DMS79 treated with DMSO at 0.1 percent for 48 hours (cell line): ENCODE measurements around the gene ETV4.

Source experiments
- DNase-seq: peaks from one replicate; lab custom pipeline; 2025; lab: John Stamatoyannopoulos, UW

ETV4 gene

DNA sequence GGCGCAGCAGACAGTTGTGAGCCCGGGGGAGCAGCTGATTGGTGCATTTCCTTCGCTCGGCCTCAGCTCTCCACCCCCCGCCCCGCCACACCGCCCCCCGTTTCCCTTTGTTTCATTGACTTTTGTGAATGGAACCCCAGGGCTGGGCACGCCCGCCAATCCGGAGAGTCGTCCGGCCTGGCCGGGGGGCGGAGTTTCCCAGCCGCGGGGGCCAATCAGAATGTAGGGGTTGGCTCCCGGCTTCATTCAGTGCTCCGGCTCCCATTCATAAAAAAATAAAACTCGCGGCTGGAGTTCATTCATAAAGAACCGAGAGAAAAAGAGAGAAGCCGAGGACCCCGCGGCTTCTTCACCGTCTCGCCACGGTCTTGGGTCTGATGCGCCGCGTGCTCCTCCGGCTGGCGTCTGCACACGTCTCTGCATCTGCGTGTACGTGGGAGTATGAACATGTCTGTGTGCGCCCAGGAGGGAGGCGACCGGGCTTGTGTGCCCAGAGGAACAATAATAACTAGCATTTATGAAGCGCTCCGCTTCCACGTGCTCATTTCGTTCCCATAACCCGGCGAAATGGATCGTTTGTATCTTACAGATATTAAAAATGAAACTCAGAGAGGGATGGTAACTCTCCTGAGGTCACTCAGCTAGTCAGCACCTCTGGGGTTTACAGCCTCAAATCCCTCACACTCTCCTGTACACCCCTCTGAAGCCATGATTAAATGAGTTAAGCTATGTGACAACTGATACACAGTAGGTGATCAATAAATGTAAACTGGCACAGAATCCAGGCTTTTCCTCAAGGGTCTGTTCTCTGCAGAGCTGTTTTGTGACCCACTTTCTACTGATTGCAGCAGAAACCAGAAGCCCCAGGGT, at the start of gene ETV4:
TSS of gene ETV4 (minus strand) at position 22 of the 870 bp plus-strand sequence. CDS start 723 bp downstream, outside the sequence.
- DNase-seq, result peak; percentile 80

DNA sequence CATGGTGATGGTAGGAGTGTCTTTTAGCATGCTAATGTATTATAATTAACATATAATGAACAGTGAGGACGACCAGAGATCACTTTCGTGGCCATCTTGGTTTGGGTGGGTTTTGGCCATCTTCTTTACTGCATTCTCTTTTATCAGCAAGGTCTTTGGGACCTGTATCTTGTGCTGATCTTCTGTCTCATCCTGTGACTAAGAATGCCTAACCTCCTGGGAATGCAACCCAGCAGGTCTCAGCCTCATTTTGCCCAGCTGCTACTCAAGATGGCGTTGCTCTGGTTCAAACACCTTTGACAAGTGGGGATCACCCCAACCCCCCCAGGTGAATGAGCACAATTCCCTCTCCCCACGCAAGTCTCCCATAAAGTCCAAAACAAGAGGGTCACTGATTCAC, 49.3 kb upstream of the ETV4 start:
- DNase-seq, result no peak

DNA sequence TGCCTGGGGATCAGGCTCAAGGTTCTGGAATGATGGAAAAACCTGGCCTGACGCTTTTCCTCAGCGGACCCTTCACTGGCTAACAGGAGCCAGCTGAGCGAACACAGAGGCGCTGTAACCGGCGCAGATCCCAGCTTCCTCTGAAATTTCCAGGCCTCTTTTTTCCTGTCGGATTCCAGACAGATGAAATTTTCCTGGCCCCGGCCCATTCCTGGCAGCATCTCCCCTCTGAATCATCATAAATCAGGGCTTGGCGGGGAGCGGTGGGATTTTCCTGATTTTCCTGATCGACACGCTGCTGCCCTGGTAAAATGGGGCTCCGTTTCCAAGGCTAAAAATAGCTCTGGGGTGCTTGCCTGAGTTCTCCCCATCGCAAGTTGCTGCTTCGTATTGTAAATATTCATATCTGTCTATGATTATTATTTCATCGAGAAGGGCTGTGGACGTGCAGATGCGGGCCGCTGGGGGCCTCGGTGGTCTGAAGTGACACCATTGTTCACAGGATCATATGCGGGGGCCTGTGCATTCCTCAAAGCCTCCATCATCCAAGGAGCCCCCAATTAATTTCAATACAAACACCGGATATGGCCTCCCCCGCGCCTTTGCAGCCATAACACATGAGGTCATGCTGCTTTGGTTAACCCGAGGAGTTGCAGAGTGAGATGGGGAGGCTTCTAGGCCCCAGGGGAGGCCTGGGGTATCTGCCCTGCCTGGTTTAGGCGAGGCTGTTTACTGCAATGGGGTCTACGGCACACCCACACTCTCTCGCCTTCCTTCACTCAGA, 45.8 kb upstream of the ETV4 start:
- DNase-seq, result no peak

DNA sequence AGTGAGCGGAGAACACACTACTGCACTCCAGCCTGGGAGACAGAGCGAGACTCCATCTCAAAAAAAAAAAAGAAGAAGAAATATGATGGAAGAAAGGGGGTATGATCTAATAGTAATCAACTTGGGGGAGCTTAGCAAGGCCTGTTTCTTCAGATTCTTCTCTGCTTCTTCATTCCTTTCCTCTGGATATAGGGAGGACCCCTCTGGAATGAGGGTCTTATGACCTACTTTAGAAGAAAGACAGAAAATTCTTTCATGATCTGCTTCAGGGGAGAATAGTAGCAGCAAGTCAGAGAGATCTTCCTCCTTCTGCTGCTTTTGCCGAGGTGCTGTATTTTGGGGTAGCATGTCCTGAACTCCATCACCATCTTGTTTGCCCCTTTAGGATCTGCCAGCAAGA, 44.9 kb upstream of the ETV4 start:
- no peak for DNase-seq

DNA sequence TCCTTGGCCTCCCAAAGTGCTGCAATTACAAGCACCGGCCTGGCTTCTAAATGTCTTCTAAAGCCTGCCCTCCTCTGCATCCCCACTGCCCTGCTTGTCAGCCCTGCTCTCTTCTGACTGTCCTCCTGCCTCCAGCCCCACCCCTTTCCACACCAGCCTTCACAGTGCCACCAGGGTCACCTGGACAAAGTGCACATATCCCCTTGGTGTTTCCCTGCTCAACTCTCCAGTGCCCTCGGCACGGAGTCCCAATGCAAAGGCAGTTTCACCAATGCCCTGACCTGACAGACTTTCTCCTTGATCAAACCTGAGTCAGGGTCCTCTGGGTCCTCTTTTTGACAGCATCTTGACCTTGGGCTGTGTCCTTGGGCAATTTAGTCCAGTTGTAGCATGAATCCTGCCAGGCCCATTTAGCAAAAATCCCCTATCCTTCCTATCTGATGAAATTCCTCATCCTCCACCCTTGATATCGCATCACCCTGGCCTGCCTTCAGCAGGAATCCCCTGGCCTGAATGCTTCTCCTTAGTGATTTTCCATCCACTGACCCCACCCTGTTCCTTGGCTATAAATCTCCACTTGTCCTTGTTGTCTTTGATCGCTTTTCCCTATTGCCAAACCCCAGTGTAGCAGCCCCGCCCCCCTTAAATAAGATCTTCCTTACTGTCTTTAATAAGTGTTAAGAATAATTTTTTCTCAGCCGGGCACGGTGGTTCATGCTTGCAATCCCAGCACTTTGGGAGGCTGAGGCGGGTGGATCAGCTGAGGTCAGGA, 42.7 kb upstream of the ETV4 start:
- DNase-seq, result no peak

DNA sequence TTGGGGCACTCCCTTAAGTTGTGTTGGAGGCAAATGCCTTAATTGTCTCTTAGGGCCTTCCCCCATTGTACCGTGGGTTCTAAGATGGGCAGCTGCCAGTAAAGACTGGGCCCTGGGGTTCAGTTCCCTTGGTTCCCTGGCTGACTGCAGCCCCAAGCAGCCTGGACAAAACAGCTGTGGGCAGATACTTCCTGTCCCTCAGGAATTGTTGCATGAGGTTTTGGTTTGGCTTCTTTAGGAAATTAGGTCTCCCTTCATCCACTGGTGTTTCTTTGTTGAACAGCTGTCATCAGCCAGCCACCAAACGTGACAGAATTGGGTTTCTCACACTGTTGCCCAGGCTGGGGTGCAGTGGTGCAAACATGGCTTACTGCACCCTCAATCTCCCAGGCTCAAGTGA, 42.0 kb upstream of the ETV4 start:
- no peak for DNase-seq

DNA sequence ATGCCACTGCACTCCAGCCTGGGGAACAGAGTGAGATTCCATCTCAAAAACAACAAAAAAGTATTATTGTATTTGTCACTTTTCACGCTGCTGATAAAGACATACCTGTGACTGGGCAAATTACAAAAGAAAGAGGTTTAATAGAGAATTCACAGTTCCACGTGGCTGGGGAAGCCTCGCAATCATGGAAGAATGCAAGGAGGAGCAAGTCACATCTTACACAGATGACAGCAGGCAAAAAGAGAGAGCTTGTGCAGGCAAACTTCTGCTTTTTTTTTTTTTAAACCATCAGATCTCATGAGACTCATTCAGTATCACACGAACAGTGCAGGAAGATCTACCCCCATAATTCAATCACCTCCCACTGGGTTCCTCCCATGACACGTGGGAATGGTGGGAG, 41.5 kb upstream of the ETV4 start:
- no peak for DNase-seq

DNA sequence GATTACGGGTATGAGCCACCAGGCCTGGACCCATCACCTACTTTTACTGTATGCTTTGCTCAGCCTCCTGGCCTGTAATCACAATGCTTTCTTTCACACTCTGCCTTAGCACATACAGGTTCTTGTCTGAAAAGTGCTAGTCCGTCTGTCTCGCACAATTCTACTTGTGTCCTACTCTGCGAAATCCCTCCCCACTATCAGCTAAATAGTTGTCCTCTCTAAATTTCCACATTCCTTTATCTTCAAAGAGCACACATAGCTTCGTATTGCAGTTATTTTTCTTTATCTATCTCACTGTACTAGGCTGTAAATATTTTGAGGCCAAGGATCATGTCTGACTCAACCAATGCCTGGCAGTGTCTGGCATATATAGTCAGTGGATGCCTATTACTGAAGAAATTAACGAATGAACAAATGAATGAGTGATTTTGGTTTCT, 38.5 kb upstream of the ETV4 start:
- DNase-seq, result no peak

DNA sequence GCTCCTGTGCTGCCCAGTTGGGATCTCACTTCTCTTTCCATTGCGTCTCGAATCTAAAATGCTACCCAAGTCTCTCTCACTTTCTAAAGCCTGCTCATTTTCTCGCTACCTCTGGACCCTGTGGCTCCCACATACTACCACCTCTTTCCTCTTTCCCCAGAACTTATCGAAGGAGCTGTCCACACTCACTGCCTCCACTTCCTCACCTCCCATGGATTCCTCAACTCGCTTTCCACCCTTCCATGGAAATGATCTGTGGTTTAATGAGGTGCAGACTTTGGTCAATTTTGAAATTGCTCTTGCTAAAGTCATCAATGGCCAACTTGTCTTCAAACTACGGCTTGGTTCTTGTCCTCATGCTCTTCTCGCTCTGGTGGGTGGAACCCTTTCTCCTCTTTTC, 37.2 kb upstream of the ETV4 start:
- no peak for DNase-seq

DNA sequence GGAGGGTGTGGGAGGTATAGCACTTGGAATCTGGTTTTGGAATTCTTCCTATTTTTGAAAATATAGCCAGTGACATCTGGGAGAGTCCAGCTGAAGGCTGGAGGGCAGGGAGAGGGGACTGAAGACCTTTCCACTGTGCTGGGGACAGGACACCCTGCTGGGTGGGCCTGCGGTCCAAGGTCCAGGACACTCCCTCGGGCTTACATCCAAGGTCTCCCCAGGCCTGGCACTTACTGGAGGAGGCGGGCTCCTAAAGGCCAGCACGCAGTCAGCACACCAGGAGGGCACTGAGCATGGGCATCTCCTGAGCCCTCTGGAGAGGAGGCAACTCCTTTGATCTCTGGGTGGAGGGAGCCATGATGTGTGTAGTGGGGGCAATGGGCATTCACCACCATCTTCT, 35.5 kb upstream of the ETV4 start:
- DNase-seq, result no peak

DNA sequence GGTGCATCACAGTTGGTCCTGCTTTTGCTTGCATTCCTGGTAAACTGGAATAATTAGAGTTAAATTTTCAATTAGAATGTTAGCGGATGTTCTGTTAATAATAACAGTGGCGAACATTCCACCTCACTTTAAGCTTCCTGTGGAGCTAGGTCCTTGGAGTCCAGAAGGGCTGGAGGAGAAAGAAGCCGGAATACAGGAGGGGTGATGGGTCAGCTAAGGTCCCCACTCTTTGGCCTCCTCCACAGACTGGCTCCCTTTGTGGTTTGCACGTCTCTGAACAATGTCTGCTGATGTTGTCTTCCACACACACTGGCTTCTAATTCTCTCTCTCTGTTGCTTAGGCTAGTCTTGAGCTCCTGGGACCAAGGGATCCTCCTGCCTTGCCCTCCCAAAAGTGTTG, 35.0 kb upstream of the ETV4 start:
- no peak for DNase-seq

DNA sequence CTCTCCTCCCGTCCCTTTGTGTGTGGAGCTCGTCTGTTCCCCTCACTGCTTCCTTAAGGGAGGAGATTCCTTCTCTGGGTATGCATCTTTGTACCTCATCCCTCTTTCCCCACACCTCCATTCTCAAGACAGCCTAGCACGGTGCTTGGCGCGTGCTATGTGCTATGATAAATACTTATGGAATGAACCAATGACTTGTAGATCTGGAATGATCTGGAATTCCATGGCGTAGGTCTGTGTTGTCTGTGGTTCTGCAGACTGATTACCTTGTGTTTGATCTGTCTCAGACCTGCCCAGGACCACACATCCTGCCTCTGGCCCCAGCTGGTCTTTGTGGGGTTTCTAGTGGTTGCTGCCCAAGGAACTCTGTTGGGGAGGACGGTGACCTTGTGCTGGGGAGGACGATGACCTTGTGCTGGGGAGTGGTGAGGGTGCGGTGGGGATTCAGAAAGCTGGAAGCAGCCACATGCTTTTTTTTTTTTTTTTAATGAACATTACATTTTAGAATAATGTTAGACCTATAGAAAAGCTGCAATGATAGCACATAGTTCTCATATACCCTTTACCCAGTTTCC, 33.5 kb upstream of the ETV4 start:
- no peak for DNase-seq

DNA sequence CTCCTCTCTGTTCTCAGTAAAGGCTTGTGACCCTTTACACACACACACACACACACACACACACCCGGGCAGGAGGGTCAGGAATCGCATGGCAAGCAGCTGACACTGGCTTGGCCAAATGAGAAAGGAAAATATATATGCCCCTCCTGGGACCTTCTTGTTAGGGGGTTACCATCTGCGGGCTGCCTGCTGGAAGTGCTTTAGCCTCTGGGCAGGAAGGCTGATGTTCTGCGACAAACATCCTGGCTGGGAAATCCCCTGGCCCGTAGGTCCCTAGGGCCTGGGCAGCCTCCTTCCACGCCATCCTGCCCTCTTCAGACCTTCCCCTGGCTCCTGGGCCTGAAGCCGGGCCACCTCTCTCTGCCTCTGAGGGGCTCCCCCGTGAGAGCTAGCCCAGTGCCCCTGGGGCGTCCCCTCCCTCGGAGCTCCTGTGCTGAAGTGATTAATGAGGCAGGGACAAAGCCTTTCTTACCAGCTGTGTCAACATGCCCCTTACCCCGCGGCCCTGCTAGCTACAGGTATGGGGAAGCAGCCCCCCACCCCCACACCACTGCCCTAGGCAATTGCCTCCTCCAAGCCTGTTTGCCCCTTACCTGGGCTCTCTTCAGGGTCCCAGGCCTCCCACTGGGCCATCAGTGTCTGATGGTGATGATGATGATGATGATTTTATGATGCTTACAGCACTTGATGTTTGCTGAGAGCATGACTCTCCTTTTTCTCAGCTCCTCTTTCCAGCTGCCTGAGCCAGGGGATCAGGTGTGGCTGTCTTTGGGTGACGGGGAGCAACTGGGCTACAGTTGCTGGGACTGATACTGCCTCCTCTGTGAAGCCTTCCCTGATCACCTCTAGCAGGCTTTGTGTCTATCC, 32.8 kb upstream of the ETV4 start:
- DNase-seq, result peak; percentile 62

DNA sequence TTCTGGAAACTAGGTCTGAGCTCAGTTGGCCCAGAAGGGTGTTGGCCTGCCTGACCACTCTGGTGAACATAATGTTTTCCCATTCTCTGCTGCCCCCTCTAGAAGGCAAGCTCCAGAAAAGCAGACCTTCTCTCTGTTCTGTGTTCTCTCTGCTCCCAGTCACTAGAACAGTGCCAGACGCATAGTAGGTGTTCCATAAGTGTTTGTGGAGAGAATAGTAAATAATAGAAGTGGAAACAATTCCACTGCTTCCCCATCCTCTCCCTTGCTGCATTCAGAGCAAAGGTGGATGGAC, 32.2 kb upstream of the ETV4 start:
- no peak for DNase-seq

DNA sequence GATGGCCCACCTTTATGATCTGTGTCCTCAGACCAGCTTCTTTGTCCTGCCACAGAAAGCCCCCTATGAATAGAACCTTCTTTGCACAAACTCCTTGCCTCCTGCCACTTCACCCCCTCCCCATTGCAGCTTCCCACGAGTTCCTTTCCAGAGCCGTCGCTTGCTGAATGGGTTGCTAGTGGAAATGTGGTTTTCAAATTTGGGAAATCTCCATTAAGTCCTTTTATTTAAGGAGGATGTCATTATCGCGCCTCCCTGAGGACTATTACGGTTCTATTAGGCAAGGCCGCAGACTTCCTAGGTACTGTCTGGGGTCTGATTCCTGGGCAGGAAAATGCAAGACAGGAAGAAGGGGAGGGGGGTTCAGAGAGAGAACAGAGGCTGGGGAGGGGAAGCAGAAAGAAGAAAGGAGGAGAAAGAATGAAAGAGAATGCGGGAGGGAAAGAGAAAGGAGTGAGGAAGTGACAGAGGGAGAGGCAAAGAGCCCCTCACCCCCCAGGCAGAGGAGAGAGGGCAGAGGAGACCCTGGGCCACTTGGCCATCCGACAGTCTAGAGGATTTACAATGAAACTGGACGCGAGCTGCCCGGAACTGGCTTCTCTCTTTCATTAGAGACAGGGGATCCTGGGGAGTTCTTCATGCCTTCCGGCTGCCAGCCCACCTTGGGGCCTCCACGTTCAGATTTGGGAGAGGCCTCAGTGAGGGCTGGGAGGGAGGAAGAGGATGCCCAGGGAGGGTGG, 31.7 kb upstream of the ETV4 start:
- DNase-seq, result peak; percentile 1

DNA sequence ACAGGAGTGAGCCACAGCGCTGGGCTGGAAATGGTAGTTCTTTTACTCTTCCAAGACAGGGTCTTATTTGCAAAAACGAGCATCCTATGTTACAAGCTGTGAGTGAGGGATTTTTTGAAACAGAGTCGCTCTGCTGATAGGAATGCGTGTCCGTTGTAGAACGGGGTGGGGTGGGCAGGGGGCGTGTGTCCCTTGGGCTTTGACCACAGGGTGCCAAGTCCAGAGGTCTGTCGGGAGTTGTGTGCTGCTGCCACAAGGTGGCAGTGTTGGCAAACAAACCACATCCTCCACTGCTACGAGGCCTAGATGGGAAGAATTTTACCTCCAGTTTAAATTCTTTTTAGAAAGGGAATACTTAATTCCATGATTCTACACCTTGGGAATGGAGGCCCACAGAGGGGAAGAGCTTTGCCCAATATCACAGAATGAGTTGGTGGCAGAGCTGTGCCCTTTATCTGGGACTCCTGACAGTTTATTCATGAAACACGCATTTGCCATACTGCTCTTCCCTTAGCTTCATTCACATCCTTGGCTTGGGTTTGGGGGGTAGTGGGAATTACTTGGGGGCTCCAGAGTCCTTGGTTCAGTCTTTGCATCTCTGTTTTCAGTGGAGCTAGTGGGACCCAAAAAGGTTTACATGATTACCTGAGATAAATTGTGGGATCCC, 30.6 kb upstream of the ETV4 start:
- DNase-seq, result peak; percentile 43

DNA sequence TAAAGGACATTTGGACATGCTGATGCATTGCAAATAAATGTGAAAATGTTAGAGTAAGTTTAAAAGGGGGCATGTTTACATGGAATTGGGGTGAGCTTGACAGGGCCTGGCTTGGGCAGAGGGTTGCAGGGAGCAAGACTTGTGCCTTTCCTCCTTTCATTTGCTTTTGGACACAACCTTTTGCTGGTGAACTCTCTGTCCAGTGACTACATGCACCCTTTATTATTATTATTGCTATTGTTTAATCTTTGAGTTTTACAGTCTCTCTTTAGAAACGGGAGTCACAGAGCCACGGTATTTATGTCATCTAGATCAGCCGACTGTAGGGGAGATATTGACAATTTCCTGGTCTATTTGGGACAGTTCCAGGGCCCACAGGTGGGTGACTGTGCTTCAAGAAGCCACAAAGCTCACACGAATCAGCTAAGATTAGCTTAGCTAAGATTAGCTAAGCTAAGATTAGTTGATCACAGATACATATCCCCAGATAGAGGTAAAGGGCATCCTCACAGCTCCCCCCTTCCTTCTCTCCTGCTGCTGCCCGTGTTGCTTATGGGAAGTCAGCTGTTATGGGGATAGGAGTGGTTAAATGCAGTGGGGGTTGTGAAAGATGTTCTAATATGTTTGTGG, 28.9 kb upstream of the ETV4 start:
- no peak for DNase-seq

DNA sequence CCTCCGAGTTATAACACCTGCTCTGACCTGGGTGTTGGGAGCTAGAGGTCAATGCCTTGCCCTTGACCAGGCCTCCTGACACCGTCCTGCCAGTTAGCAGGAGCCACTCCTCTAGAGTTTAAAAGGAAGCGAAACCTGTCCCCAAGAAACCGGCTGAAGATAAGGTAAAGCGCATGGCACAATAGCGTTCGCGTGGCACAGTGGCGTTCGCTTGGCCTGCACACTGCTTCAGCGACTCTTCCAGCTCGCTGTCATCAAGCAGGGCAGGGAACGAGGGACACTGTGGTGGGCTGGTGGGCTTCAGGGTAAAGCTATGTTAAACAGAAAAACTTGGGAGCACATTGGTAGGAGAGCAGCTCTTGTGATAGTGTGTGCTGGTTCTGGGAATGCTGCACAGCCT, 28.2 kb upstream of the ETV4 start:
- no peak for DNase-seq

DNA sequence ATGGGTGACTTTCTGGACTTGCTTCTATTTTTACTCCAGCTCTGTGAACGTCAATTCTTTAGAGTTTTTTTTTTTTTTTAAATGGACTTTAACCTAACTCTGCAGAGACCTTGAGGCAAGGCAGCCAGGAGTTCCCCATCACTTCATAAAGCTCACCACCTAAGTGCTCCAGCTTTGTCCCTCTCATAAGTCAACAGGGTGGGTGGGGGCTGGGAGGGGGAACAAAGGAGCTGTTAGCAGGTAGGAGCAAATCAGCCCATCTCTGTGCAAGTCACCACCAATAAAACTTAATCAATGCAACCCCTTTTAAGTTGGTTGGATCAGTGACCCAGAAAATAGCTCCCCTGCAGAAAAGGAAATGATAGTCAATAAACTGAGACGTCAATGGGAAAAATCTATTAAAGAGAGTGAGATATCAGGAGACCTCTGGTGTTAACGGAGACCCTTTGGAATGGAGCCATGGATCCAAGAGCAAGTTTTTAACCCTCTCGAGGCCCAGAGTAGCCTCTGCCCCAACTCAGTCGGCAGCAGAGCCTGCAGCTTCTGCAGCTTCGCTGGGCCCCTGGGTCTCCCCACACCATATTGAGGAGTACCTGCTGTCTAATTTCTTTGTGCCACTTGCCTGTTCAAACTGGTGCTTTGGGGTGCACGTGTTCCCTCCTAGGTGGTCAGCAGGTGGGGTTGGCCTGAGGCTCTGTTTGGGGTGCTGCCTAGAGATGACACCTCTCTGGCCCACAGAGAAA, 27.6 kb upstream of the ETV4 start:
- no peak for DNase-seq
